WTC11 (cell line): ENCODE data around the gene MRPL37. TPM values are rescaled to one million over a fixed set of nuclear protein-coding genes. Genes with fewer than 3 reads are reported as not detected.

Experiments used
- total RNA-seq: library from RNA; stranded (reverse); gene quantifications from 3 replicates; pipeline ENCODE4 v1.2.3, GENCODE V29; 2021

The MRPL37 gene
- total RNA-seq, 1 experiment from 2014 or later: 143 TPM

Other genes with a start within 250 kb of the MRPL37 start
- gene LDLRAD1, start 182.0 kb upstream of the MRPL37 start, total RNA-seq: 0.09 to 0.16 TPM in 2 of 3 replicates, not detected in the other
- 122 to 133 TPM (median 128 TPM) in 3 replicates for gene TMEM59, start 147.0 kb upstream of the MRPL37 start, total RNA-seq
- gene TCEANC2, start 146.6 kb upstream of the MRPL37 start, total RNA-seq: 4.7 to 6.9 TPM (median 6.3 TPM) in 3 replicates
- 0.07 TPM in 1 of 3 replicates, not detected in the others for gene CDCP2, start 47.2 kb upstream of the MRPL37 start, total RNA-seq
- 13.1 to 14.2 TPM (median 13.4 TPM) in 3 replicates for gene CYB5RL, start 137 bp upstream of the MRPL37 start, total RNA-seq
- 98.8 to 115 TPM (median 105 TPM) in 3 replicates for gene SSBP3, start 206.2 kb downstream of the MRPL37 start, total RNA-seq